Measurements from ENCODE around the gene PDE4D. TPM values are rescaled to one million over a fixed set of nuclear protein-coding genes. Genes with fewer than 3 reads are reported as not detected.
A peak's percentile ranks its signal among the peaks of the same experiment; 100 is the strongest.

The PDE4D gene
- total RNA-seq, 1 donor from 2014 or later: 2.3 TPM

DNA sequence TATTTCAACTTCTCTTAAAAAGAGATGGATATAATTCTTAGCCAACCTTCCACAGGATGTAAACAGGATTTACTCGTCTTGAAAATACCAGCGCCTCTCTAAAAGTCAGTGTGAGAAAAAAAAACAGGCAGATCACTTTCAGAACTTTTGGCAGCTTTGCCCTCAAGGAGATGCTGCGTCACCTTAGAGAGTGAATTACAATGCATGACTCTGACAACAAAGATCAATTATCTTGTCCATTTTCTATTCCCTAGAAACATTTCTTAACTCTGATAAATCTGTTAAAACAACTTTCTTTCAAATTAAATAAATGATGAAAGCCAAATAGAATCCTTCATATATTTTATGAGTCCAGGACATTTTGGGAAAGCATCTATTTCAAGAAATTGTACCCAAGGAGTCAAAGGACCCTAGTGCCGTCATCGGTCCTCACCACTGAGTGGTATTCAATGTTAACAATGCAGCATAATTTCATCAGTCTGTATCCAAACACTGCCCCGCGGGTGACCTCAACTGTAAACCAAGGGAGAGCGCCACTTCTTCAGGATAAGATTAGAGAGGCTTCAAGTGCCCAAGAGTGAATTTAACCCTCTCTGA lies 536.0 kb downstream of the PDE4D start:
- no peaks in the 10 kb centered on the region for H3K79me2 ChIP-seq (ENCODE audit: low read depth)
- H3K9ac ChIP-seq: no peak overlapping the region
- peaks cover 42% of the 10 kb centered on the region for H3K4me1 ChIP-seq
- H3K4me3 Mint-ChIP-seq: no peak overlapping the region
- H3K27me3 ChIP-seq: no peaks in the 10 kb centered on the region
- H3K27me3 Mint-ChIP-seq (ENCODE audit: insufficient read depth, low read depth): peaks cover 3% of the 10 kb centered on the region
- H3K4me3 ChIP-seq: no peak overlapping the region
- H3K36me3 Mint-ChIP-seq: no peaks in the 10 kb centered on the region
- no peaks in the 10 kb centered on the region for H4K20me1 ChIP-seq (ENCODE audit: low read depth)
- H3K4me1 Mint-ChIP-seq: peaks cover 36% of the 10 kb centered on the region
- no peaks in the 10 kb centered on the region for H3K9me3 Mint-ChIP-seq
- H3K4me2 ChIP-seq: peak overlapping the region; percentile 50
- no peaks in the 10 kb centered on the region for H3K9me3 ChIP-seq (ENCODE audit: low read depth)
- H3K27ac ChIP-seq: no peak overlapping the region
- H3K27ac Mint-ChIP-seq: peak overlapping the region; percentile 25
- peaks cover 21% of the 10 kb centered on the region for H3F3A ChIP-seq (ENCODE audit: low read depth)
- DNase-seq (ENCODE audit: low spot score): peak; percentile 33
- H2AFZ ChIP-seq (replicated peaks): no peak overlapping the region
- no peaks in the 10 kb centered on the region for H3K36me3 ChIP-seq
- TF ChIP-seq EZH2phosphoT487 (IDR thresholded peaks at IDR 0.05): no peak
- TF ChIP-seq, protein P1, sequence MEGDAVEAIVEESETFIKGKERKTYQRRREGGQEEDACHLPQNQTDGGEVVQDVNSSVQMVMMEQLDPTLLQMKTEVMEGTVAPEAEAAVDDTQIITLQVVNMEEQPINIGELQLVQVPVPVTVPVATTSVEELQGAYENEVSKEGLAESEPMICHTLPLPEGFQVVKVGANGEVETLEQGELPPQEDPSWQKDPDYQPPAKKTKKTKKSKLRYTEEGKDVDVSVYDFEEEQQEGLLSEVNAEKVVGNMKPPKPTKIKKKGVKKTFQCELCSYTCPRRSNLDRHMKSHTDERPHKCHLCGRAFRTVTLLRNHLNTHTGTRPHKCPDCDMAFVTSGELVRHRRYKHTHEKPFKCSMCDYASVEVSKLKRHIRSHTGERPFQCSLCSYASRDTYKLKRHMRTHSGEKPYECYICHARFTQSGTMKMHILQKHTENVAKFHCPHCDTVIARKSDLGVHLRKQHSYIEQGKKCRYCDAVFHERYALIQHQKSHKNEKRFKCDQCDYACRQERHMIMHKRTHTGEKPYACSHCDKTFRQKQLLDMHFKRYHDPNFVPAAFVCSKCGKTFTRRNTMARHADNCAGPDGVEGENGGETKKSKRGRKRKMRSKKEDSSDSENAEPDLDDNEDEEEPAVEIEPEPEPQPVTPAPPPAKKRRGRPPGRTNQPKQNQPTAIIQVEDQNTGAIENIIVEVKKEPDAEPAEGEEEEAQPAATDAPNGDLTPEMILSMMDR (IDR thresholded peaks at IDR 0.05): no peak

GRCh38 chr5:59356813-59357380 lies 536.6 kb downstream of the PDE4D start:
- peak overlapping the region; percentile 46 for H3K27ac Mint-ChIP-seq
- no peaks in the 10 kb centered on the region for H3K27me3 ChIP-seq
- H4K20me1 ChIP-seq (ENCODE audit: low read depth): no peaks in the 10 kb centered on the region
- peak overlapping the region; percentile 35 for H2AFZ ChIP-seq (replicated peaks)
- H3K36me3 ChIP-seq: no peaks in the 10 kb centered on the region
- peak overlapping the region; percentile 50 for H3K4me2 ChIP-seq
- peaks cover 3% of the 10 kb centered on the region for H3K27me3 Mint-ChIP-seq (ENCODE audit: insufficient read depth, low read depth)
- DNase-seq (ENCODE audit: low spot score): peak; percentile 70
- H3K9me3 Mint-ChIP-seq: no peaks in the 10 kb centered on the region
- peaks cover 21% of the 10 kb centered on the region for H3F3A ChIP-seq (ENCODE audit: low read depth)
- H3K4me3 Mint-ChIP-seq: no peak overlapping the region
- no peak overlapping the region for H3K27ac ChIP-seq
- TF ChIP-seq EZH2phosphoT487 (IDR thresholded peaks at IDR 0.05) (no peak), EZH2 (IDR thresholded peaks at IDR 0.05) (no peak)
- TF ChIP-seq, protein P1 (IDR thresholded peaks at IDR 0.05): no peak
- no peaks in the 10 kb centered on the region for H3K79me2 ChIP-seq (ENCODE audit: low read depth)
- no peaks in the 10 kb centered on the region for H3K36me3 Mint-ChIP-seq
- peaks cover 42% of the 10 kb centered on the region for H3K4me1 ChIP-seq
- H3K9me3 ChIP-seq (ENCODE audit: low read depth): no peaks in the 10 kb centered on the region
- H3K9ac ChIP-seq: no peak overlapping the region
- no peak overlapping the region for H3K4me3 ChIP-seq
- H3K4me1 Mint-ChIP-seq: peaks cover 36% of the 10 kb centered on the region

DNA sequence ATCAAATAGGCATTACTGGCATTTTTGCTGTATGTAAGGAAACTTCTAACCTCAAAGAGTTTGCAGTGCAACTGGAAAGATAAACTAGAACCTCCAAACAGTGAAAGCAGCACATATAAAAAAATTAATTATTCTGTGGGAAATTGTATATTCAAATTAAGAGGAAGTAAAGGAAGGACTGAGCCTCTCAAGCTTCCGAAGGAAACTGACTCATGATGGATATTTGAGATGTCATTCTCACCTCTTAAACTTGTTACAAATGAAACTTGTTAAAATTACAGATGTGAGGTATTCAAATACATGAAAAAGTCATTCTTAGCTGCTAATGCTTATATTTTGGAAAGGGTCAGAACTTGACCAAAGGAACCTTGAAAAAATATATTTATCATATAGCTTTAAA lies 538.7 kb downstream of the PDE4D start:
- no peak overlapping the region for H3K27ac ChIP-seq
- Mint-ChIP-seq H3K27me3 (ENCODE audit: insufficient read depth, low read depth) (peaks cover 3% of the 10 kb centered on the region), H3K27ac (no peak overlapping the region), H3K4me3 (no peak overlapping the region), H3K36me3 (no peaks in the 10 kb centered on the region), H3K9me3 (no peaks in the 10 kb centered on the region), H3K4me1 (peaks cover 31% of the 10 kb centered on the region)
- H3F3A ChIP-seq (ENCODE audit: low read depth): peaks cover 21% of the 10 kb centered on the region
- H3K36me3 ChIP-seq: no peaks in the 10 kb centered on the region
- TF ChIP-seq EZH2phosphoT487 (IDR thresholded peaks at IDR 0.05): no peak
- no peak for TF ChIP-seq EZH2 (IDR thresholded peaks at IDR 0.05)
- TF ChIP-seq, protein P1 (IDR thresholded peaks at IDR 0.05): no peak
- peaks cover 35% of the 10 kb centered on the region for H3K4me1 ChIP-seq
- H3K79me2 ChIP-seq (ENCODE audit: low read depth): no peaks in the 10 kb centered on the region
- no peak overlapping the region for H3K9ac ChIP-seq
- no peaks in the 10 kb centered on the region for H4K20me1 ChIP-seq (ENCODE audit: low read depth)
- no peak overlapping the region for H3K4me3 ChIP-seq
- no peak for DNase-seq (ENCODE audit: low spot score)
- no peak overlapping the region for H3K4me2 ChIP-seq
- H2AFZ ChIP-seq (replicated peaks): no peak overlapping the region
- no peaks in the 10 kb centered on the region for H3K9me3 ChIP-seq (ENCODE audit: low read depth)
- H3K27me3 ChIP-seq: no peaks in the 10 kb centered on the region

All from neural progenitor cell (in vitro differentiated cells).